BJ (cell line): ENCODE data around the gene RNF213. TPM values are rescaled to one million over a fixed set of nuclear protein-coding genes. Genes with fewer than 3 reads are reported as not detected.
"Not testable (repeated sequence)": the region's sequence is repeated elsewhere in the genome, so short reads cannot be mapped to it uniquely, and the experiment has no call there.

Source experiments
- CTCF ChIA-PET: fragments of 350-600 bp; formaldehyde crosslinking; extraction: SDS; loops from one replicate; lab custom pipeline; 2021; ENCODE audit warnings: antibody characterized with exemption, inconsistent platforms; lab: Yijun Ruan, JAX
- POLR2A ChIA-PET: fragments of 300-600 bp; sonication (Branson Sonifier 250); formaldehyde crosslinking; extraction: SDS; loops from one replicate; lab custom pipeline; 2021; ENCODE audit warnings: antibody characterized with exemption; lab: Charles Lee
- DNase-seq: peaks from one replicate; pipeline ENCODE4 v3.0.0-alpha.2; 2011; ENCODE audit warnings: low read depth
- H3K27me3 ChIP-seq: 2 replicates; pipeline ENCODE4 v1.6.0; 2011; ENCODE audit warnings: low read length; ENCODE audit not compliant: control insufficient read depth, insufficient read depth
- H3K36me3 ChIP-seq: 2 replicates; pipeline ENCODE4 v1.5.1; 2011; ENCODE audit warnings: low read length; ENCODE audit not compliant: control insufficient read depth, insufficient read depth
- H3K4me3 ChIP-seq: 2 replicates; pipeline ENCODE4 v1.5.1; 2011; ENCODE audit warnings: low read depth, mild to moderate bottlenecking, control low read depth, low read length
- polyA plus RNA-seq: library from polyadenylated mRNA; depleted of rRNA; stranded (reverse); fragments of >200 nt; gene quantifications from 2 replicates; pipeline ENCODE4 v1.2.3, GENCODE V29; 2011
- TF ChIP-seq, protein P1 (sequence below): IDR thresholded peaks from 2 replicates; pipeline ENCODE4 v1.5.1; 2011; ENCODE audit warnings: low read depth, mild to moderate bottlenecking, control low read depth, inconsistent platforms, low read length, moderate library complexity; ENCODE audit not compliant: insufficient read depth

Gene RNF213
- polyA plus RNA-seq, 1 experiment = 53.1 TPM

DNA sequence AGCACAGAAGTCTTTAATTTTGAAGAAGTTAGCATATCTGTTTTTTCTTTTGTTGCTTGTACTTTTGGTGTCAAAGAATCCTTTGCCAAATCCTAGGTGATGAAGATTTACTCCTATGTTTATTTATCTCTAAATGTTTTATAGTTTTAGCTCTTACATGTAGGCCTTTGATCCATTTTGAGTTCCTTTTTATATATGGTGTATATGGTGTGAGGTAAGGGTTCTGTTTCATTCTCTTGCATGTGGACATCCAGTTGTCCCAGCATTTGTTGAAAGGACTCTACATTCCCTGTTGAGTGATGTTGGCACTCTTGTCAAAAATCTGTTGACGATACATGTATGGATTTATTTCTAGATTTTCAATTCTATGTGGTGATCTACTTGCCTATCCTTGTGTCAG is 62.2 kb downstream of the RNF213 start:
- no peak for DNase-seq
- H3K27me3 ChIP-seq = no peaks in the 10 kb centered on the region
- TF ChIP-seq, protein P1, sequence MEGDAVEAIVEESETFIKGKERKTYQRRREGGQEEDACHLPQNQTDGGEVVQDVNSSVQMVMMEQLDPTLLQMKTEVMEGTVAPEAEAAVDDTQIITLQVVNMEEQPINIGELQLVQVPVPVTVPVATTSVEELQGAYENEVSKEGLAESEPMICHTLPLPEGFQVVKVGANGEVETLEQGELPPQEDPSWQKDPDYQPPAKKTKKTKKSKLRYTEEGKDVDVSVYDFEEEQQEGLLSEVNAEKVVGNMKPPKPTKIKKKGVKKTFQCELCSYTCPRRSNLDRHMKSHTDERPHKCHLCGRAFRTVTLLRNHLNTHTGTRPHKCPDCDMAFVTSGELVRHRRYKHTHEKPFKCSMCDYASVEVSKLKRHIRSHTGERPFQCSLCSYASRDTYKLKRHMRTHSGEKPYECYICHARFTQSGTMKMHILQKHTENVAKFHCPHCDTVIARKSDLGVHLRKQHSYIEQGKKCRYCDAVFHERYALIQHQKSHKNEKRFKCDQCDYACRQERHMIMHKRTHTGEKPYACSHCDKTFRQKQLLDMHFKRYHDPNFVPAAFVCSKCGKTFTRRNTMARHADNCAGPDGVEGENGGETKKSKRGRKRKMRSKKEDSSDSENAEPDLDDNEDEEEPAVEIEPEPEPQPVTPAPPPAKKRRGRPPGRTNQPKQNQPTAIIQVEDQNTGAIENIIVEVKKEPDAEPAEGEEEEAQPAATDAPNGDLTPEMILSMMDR = no peak
- ChIA-PET CTCF (interaction anchor here (0.6 to 1.2 kb wide), 2 partner anchors 16 to 18 kb away, joined by 3 read pairs; no protein-coding TSS in a partner anchor), POLR2A (no interaction called here)
- peaks cover 30% of the 10 kb centered on the region for H3K36me3 ChIP-seq
- no peak overlapping the region for H3K4me3 ChIP-seq

GRCh38 chr17:80323982-80324381 is 63.3 kb downstream of the RNF213 start:
- ChIA-PET POLR2A (no interaction called here), CTCF (no interaction called here)
- H3K36me3 ChIP-seq = peaks cover 25% of the 10 kb centered on the region

DNA sequence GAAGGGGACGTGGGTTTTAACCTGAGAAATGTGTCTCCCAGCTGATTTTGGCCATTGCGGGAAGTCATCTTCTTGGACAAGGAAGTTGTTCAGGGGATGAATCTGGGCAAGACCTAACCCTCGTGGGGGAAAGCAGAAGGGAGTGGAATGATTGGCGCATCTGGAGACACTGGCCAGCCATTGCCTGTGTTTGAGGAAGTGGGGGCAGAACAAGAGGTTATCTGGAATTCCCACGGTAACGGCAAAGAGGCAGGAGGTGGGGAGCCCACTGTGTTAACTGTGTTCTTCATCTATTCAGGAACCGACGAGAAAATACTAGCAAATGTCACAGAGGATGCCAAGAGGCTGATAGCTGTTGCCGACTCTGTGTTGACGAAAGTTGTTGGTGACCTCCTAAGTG is 66.9 kb downstream of the RNF213 start:
- CTCF ChIA-PET = no interaction called here
- POLR2A ChIA-PET = no interaction called here
- peaks cover 20% of the 10 kb centered on the region for H3K36me3 ChIP-seq
- TF ChIP-seq, protein P1 = no peak
- H3K4me3 ChIP-seq = no peak overlapping the region
- no peaks in the 10 kb centered on the region for H3K27me3 ChIP-seq
- DNase-seq = no peak

More at GRCh38 chr17:80323982-80324381, 63.3 kb downstream of the RNF213 start:
- TF ChIP-seq, protein P1 = no peak
- no peak for DNase-seq
- no peak overlapping the region for H3K4me3 ChIP-seq
- no peaks in the 10 kb centered on the region for H3K27me3 ChIP-seq

DNA sequence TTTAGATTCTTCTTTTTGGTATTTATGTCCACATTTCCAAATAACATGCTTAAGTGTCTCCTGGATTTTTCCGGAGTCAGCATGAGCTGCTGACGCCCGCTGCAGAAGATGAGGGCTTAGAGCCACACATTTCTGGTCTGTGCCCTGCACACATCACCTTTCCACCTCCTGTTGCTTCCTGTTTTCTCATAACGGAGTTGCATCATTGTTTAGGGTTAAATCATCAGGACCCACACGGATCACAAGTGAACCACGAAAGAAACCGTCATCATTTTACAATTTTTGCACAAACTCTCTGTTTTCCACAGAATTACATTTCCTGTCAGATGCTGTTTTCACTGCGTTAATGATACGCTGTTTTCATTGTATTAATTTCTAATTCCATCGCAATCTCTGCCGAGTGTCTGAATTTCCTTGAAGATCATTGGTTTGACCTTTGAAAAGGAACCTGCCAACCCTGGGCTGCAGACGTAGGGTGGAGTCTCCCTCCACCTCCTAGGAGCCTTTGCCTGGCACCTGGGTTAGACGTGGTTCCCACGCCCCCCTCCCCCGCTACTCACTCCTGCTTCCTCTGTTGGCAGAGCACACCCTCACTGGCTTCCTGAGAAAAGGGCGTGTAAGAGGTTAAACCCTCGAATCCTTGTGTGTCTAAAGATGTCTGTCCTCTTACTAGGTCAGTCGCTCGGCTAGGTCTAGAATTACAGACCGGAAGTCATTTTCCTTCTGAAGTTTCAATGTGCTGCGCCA is 68.2 kb downstream of the RNF213 start:
- ChIA-PET CTCF (no interaction called here), POLR2A (no interaction called here)
- no peak for DNase-seq
- Histone ChIP-seq H3K36me3 (peaks cover 21% of the 10 kb centered on the region), H3K4me3 (no peak overlapping the region), H3K27me3 (no peaks in the 10 kb centered on the region)
- TF ChIP-seq, protein P1 = no peak

- H3K4me3 ChIP-seq, POLR2A ChIA-PET, DNase-seq, H3K27me3 ChIP-seq, CTCF ChIA-PET: not testable (repeated sequence)
- peaks cover 25% of the 10 kb centered on the region for H3K36me3 ChIP-seq
These were observed 68.8 kb downstream of the RNF213 start for GRCh38 chr17:80329421-80329820.
